Right atrium auricular region (tissue), 2 donors: ENCODE measurements around the gene GLRA3. TPM values are rescaled to one million over a fixed set of nuclear protein-coding genes. Genes with fewer than 3 reads are reported as not detected.

Experiments
- DNase-seq: peaks from one replicate; pipeline ENCODE4 v3.0.0-alpha.2; 2019; ENCODE audit warnings: low spot score
- H3K27ac ChIP-seq, 2 donors: fragments of 200-600 bp; sonication (generic); 1 replicate in 1 of 2; 2 replicates in 1 of 2; pipeline ENCODE4 v1.5.1; 2016 to 2019
- H3K27me3 ChIP-seq, 2 donors: fragments of 200-600 bp; sonication (generic); one replicate each; pipeline versions ENCODE4 v1.5.1 to v1.6.0; 2017 to 2019
- H3K36me3 ChIP-seq: fragments of 200-600 bp; sonication (generic); one replicate; pipeline ENCODE4 v1.5.1; 2016
- H3K4me1 ChIP-seq, 2 donors: fragments of 200-600 bp; sonication (generic); one replicate each; pipeline versions ENCODE4 v1.5.1 to v1.6.0; 2017 to 2019
- H3K4me3 ChIP-seq, 2 donors: fragments of 200-600 bp; sonication (generic); 1 replicate in 1 of 2; 2 replicates in 1 of 2; pipeline ENCODE4 v1.5.1; 2017 to 2019; ENCODE audit warnings: mild to moderate bottlenecking in 1 of 2, moderate library complexity in 1 of 2
- H3K9me3 ChIP-seq, 2 donors: fragments of 200-600 bp; sonication (generic); one replicate each; pipeline ENCODE4 v1.5.1; 2019
- CTCF ChIP-seq, 2 donors: fragments of 200-600 bp; sonication (generic); IDR thresholded peaks; one replicate each; pipeline ENCODE4 v1.5.1; 2019; ENCODE audit warnings: antibody characterized with exemption in 2 of 2
- total RNA-seq, 2 donors: library from RNA; depleted of rRNA; stranded (reverse); fragments of >200 nt; gene quantifications; one replicate each; pipeline ENCODE4 v1.1.0, GENCODE V29; 2016

Gene GLRA3
- total RNA-seq, 2 donors from 2014 or later, result not detected

- Histone ChIP-seq H3K36me3 (no peaks in the 10 kb centered on the region), H3K27me3 (no peaks in the 10 kb centered on the region), H3K4me3 (no peak overlapping the region), H3K4me1 (no peaks in the 10 kb centered on the region), H3K27ac (no peak overlapping the region), H3K9me3 (no peaks in the 10 kb centered on the region)
- no peak for TF ChIP-seq CTCF (IDR thresholded peaks at IDR 0.05)
- no peak for DNase-seq
Observed at GRCh38 chr4:174869339-174869738, 40.3 kb upstream of the GLRA3 start.

GRCh38 chr4:174867903-174868302 lies 38.9 kb upstream of the GLRA3 start:
- H3K27me3 ChIP-seq, result no peaks in the 10 kb centered on the region
- no peak for TF ChIP-seq CTCF (IDR thresholded peaks at IDR 0.05)
- H3K4me1 ChIP-seq, result no peaks in the 10 kb centered on the region
- no peak overlapping the region for H3K4me3 ChIP-seq
- H3K36me3 ChIP-seq, result no peaks in the 10 kb centered on the region
- H3K9me3 ChIP-seq, result no peaks in the 10 kb centered on the region
- no peak for DNase-seq
- H3K27ac ChIP-seq, result no peak overlapping the region

- no peaks in the 10 kb centered on the region for H3K36me3 ChIP-seq
- H3K4me1 ChIP-seq, result no peaks in the 10 kb centered on the region
Observed at GRCh38 chr4:174865418-174865985, 36.5 kb upstream of the GLRA3 start.

GRCh38 chr4:174864031-174864430 lies 35.0 kb upstream of the GLRA3 start:
- Histone ChIP-seq H3K4me1 (no peaks in the 10 kb centered on the region), H3K9me3 (peaks cover 0 to 4% of the 10 kb centered on the region in 2 donors), H3K36me3 (no peaks in the 10 kb centered on the region), H3K27ac (no peak overlapping the region), H3K27me3 (no peaks in the 10 kb centered on the region), H3K4me3 (no peak overlapping the region)
- no peak for TF ChIP-seq CTCF (IDR thresholded peaks at IDR 0.05)
- no peak for DNase-seq

More at GRCh38 chr4:174865418-174865985, 36.5 kb upstream of the GLRA3 start:
- H3K27ac ChIP-seq, result no peak overlapping the region
- no peak for TF ChIP-seq CTCF (IDR thresholded peaks at IDR 0.05)
- DNase-seq, result no peak
- H3K4me3 ChIP-seq, result no peak overlapping the region
- H3K9me3 ChIP-seq, result no peaks in the 10 kb centered on the region
- H3K27me3 ChIP-seq, result no peaks in the 10 kb centered on the region

GRCh38 chr4:174860588-174860987 lies 31.5 kb upstream of the GLRA3 start:
- H3K27me3 ChIP-seq, result no peaks in the 10 kb centered on the region
- H3K9me3 ChIP-seq, result peaks cover 0 to 4% of the 10 kb centered on the region in 2 donors
- no peak overlapping the region for H3K4me3 ChIP-seq
- H3K27ac ChIP-seq, result no peak overlapping the region
- no peaks in the 10 kb centered on the region for H3K36me3 ChIP-seq
- DNase-seq, result no peak
- H3K4me1 ChIP-seq, result no peaks in the 10 kb centered on the region
- TF ChIP-seq CTCF (IDR thresholded peaks at IDR 0.05), result no peak

- no peak overlapping the region for H3K27ac ChIP-seq
- H3K4me1 ChIP-seq, result no peaks in the 10 kb centered on the region
- H3K9me3 ChIP-seq, result peaks cover 0 to 4% of the 10 kb centered on the region in 2 donors
- TF ChIP-seq CTCF (IDR thresholded peaks at IDR 0.05), result no peak
- no peaks in the 10 kb centered on the region for H3K27me3 ChIP-seq
- no peaks in the 10 kb centered on the region for H3K36me3 ChIP-seq
- DNase-seq, result no peak
- no peak overlapping the region for H3K4me3 ChIP-seq
Observed at GRCh38 chr4:174859904-174860303, 30.9 kb upstream of the GLRA3 start.
